HG03432 (cell line): ENCODE measurements around the gene ELMOD1.
"Not testable (repeated sequence)": the region's sequence is repeated elsewhere in the genome, so short reads cannot be mapped to it uniquely, and the experiment has no call there.

Experiments
- ATAC-seq: cut with Tn5 transposase; IDR thresholded peaks from one replicate; pipeline ENCODE4 v1.9.1; 2021; ENCODE audit warnings: mild to moderate bottlenecking, moderate library complexity; ENCODE audit not compliant: unreplicated experiment

The ELMOD1 gene

DNA sequence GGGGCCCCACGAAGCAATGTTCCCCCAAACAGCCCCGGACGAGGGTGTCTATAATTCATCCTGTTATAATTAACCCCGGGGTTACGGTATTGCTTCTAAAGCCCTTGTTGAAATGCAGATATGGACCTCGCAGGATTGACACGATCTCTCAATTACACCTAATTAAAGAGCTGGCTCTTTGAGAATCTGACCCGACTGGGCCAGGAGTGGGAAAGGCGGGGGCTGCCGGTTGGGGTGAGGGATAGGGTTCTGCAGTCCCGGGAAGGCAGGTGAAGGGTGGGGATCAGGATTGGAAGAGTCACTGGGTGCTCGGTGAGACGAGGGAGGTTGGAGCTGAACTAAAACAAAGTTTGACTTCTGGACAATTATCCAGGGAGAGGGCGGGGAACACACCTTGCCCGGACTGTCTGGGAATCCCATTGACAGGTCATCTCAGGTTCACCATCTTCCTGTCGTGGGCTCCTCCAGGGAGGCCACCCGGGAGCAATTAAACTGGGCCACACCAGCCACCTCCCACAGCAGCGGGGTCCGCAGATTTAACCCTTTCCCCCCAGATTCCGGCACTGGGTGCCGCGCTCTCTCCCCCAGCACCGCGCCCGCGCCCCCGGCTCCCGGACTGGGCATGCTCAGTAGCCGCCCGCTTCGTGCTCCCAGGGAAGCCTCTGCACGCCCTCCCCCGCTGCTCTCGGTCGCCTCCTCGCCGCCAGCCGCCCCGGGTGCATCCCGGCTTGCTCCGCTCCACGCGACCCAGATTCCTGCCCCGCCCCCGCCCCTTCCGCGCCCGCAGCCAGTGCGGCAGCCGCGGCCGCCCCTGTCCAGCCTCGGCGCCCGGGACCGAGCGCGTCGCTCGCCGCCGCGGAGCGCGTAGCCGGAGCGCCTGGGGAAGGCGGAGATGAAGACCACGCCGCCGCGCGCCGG, at the start of gene ELMOD1:
ELMOD1 (plus strand) TSS at position 688 of the 918 bp plus-strand sequence. CDS start 27,043 bp downstream, outside the sequence.
- ATAC-seq = peak; percentile 67

DNA sequence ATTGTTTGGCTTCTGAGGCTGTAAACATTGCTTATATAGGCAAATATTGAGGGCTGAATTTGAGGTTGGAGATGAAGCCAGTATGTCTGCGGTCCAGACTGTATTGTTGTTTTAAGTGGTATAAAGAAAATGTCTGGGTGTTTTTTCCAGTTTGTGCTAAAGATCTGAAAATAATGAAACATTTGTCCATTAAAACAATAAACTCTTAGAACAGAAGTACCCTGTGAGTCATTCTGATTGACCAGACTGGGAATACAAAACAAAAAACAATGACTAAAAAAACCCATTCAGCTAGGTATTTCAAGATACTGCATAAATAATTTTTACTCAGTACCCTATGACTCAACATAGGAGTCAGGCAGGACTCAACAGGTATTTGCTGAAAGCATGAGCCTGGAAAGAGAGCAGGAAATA, 45.8 kb upstream of the ELMOD1 start:
- ATAC-seq = peak; percentile 60

DNA sequence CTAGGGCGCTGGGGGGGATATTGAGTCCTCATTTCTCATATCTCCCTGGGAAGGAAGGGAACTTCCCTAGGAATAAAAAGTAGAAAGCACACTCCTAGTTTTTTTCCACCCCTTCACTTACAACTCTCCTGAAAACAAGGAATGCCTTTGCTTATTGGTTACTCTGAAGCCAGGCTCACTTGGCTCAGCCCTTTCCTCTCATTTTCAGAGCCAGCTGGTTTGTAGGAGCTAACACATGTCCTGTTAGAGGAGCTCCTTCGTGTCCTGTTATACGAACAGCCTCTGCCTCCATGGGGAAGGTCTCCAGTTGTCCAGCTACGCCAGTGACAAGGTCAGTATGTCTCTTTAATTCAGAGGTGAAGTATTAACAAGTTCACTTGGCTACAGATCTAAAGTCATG, 43.0 kb upstream of the ELMOD1 start:
- ATAC-seq = no peak

DNA sequence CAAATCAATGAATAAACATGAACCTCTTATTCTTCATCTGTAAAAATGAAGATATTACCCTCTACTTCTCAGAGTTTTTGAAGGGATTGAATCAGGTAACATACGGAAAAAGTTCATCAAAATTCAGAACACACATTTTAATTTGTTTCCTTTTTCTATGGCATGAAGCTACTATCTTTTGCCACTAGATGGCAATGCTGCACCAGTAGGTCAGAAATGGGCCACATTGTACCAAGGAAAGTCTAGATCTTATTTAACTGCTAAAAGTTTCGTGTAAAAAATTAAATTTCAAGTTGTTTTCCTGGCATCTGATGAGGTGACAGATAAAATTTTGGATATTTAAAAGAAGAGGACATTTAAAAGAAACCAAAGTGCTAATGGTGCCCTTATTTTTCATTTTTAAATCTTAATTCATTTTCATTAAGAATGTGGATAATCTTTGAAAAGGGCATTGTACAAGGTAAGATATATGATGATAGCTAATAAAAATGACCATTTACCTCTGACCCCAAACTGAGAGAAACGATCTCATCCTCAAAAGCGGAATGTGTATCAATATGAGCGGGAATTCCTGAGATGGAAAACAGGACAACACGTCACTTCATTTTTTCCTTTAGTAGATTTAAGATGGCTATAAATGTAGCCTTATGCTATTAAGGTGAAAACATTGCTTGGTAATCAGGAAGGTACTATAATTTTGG, 41.5 kb upstream of the ELMOD1 start:
- ATAC-seq = peak; percentile 58

DNA sequence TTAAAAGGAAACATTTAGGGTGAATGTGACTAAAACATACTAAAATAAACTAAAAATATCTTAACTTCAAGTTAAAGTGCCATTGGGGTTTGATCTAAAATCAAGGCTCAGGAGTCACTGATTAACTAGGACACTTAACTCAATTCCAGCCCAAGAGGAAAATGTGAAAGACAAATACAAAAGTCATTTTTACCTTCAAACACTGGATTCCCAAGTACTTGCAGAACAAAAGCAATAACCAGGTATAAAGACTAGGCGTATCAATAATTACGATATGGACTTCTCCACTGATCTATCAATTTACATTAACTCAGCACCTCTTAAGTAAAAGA, 41.0 kb upstream of the ELMOD1 start:
- no peak for ATAC-seq

DNA sequence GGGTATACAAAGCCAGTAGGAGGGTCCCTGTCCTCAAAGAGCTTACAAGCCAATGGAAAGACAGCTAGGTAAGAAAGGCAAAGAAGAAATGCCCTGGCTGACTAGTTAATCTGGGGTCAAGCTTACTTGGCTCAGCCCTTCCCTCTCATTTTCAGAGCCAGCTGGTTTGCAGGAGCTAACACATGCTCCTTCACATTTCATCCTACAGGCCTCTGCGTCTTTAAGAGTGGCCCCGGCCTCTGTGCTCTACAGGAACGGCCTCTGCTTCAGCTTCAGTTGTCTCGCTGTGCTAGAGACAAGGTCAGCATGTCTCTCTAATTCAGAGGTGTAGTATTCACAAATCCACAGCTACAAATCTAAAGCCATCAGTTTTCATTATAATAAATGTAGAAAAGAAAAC, 40.6 kb upstream of the ELMOD1 start:
- no peak for ATAC-seq

DNA sequence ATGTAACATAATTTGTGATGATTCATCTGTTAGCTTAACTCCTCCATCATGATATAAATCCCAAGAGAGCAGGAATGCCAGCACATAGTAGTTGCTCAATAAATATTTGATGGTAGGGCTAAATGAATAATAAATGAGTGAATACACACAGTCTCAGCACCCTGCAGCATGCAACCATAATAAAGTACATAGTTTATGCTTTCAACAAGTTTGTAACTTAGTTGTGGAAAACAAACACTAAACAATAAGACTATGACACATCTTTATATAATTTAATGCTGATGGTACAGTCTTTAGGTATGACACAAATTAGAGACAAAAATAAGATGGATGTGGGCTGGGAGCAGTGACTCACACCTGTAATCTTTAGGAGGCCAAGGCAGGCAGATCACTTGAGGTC, 29.3 kb upstream of the ELMOD1 start:
- ATAC-seq = no peak

DNA sequence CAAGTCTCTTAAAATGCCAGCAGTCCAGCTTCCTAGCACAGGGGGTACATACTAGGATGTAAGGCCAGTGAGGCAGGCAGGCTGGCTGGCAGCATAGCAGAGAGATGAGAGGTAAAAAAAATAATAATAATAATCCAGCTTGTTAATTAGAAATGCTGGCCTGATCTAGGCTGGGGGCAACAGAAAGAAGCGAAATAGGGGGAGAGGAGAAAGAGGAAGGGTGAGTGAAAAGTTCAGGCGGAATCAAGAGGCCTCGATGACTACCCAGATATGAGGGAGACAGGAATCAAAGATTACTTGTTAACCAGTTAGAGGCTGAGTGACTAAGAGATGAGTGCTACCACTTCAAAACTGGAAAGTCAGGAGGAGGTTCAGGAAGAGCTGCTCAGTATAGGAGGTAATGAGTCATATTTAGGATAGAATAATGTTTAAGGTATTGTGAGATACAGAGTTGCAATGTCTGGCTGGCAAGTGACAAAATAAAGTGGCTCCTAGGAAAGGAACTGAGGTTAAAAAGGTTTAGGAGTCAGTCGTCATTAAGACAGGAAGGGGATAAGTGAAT, 28.2 kb upstream of the ELMOD1 start:
- no peak for ATAC-seq

DNA sequence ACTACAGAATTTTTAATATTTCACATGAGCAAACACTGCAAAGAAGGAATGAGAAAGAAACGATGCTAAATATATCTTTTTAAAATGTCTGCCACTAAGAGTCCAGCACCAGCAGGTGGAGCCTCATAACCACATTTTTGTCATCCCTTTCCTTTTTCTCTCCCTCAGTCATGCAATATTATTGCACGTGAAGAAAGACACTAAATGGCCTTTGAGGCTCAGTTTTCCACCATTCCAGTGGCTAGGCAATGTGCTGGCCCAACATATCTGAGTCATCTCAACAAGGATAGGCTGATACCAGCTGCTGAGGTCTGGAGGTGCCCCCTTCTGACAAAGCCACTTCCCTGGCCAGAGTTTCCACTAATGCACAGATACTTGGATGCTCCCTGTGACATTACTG, 27.2 kb upstream of the ELMOD1 start:
- peak; percentile 31 for ATAC-seq

DNA sequence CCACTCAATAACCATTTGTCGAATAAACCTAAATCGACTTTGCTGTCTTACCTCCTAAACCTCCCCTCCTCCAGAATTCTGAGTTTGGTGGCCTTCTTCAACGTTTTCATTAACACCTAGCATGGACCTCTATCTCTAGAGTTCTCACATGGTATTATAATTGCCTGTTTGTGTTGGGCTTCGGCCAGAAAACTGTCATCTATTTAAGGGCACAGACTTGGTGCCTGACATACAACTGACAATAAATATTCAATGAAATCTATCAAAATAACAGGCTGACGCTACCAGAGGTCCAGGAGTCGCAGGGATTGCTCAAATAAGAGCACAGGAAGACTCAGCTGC, 26.1 kb upstream of the ELMOD1 start:
- ATAC-seq = peak; percentile 5

DNA sequence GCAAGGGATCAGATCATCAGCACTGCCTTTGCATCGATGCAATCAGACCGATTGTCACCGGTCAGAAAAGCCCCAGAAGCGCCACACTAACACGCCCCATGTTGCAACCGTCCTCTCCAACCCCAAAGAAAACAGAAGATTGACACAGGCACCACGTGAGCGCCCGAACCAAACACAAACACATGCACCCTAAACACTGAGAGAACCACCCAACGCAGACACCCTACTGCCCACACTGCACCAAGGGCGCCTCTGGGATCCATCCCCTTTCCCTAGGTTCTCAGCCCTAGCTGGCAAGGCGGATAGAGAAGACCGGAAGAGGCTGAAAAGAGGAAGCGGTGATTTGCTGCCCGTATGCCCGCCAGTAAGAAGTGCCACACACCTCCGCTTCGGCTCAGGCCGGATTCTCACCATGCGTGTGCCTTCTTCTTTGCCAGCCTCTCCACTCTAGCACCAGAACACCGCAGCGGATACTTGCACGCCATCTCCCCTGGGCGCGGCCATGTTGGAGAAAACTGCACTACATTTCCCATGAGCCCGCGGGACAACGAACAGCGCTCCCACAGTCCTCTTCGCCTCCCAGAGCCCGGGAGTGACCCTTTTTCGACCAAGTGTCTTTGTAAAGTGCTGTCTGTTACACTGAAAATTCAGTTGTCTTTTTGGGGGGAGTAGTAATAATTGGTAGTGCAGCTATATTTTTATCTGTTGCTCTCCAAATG, 25.6 kb upstream of the ELMOD1 start, which contains the start of gene ALKBH8:
ALKBH8 (minus strand) TSS at position 517 of the 719 bp plus-strand sequence. CDS start 4,842 bp downstream, outside the sequence.
- ATAC-seq = peak; percentile 86

DNA sequence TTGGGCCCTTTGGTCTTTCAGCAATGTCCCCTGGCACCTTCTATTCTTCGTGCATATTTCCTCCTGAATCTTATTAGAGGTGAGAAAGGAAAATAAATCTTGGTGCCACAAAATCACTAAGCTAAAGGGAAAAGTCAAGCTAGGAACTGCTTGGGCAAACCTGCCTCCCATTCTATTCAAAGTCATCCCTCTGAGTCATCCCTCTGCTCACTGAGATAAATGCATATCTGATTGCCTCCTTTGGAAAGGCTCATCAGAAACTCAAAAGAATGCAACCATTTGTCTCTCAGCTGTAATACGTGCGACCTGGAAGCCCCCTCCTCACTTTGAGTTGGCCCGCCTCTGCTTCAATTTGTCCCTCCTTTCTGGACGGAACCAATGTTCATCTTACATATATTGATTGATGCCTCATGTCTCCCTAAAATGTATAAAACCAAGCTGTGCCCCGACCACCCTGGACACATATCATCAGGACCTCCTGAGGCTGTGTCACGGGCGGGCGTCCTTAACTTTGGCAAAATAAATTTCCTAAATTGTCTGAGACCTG, 24.9 kb upstream of the ELMOD1 start:
- ATAC-seq = peak; percentile 3

DNA sequence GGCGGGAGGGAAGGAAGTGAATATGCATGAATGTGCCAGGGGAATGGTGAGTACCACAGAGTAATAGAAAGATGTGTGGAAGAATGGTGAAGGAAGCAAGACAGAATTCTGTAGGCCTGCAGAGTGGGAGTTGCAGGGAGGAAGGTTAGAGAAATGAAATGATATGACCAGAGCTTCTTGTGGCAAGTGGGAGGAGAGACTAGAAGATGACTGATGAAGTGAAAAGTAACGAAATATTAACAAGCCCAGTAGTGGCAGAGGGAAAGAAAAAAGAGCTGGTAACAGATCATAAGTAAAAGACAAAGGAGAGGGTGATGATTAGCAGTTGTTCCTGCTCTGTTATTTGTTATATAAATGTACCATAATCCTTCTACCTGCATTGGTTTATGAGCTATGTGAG, 24.4 kb upstream of the ELMOD1 start:
- no peak for ATAC-seq

DNA sequence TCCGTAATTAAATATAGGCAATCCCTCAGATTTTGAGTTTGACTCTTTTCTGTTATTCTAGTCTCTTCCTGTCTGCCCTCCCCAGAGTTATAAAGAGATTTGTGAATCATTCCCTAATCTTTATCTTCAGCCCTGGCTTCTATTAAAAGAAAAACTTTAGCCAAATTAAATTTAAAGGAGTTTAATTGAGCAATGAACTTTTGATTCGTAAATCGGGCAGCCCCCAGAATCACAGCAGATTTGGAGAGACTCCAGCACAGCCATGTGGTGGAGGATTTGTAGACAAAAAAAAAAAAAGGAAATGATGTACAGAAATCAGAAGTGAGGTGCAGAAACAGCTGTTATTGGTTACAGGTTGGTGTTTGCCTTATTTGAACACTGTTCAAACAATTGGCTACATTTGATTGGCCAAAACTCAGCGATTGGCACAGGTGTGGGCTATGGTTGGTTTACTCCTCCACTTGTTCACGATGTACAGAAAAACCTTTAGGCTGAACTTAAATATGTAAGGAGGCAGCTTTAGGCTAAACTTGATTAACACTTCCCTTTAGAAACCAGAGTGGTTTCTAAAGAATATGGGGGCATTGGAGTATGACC, 23.1 kb upstream of the ELMOD1 start:
- ATAC-seq = no peak

DNA sequence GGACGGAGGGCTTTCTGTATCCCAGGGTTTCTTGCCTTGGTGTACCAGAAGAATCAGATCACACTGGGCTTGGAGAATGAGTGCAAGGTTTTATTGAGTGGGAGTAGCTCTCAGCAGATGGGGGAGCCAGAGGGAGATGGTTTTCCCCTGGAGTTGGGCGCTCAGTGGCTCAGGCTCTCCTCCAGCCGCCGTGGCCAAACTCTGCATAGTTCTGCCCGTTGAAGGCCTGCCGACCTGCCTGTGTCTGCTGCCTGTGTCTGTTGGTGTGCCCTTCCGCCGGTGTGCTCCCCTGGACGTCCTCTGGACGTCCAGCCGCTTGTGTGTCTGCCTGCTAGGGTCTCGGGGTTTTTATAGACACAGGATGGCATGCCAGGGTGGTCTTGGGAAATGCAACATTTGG, 20.9 kb upstream of the ELMOD1 start:
- no peak for ATAC-seq

DNA sequence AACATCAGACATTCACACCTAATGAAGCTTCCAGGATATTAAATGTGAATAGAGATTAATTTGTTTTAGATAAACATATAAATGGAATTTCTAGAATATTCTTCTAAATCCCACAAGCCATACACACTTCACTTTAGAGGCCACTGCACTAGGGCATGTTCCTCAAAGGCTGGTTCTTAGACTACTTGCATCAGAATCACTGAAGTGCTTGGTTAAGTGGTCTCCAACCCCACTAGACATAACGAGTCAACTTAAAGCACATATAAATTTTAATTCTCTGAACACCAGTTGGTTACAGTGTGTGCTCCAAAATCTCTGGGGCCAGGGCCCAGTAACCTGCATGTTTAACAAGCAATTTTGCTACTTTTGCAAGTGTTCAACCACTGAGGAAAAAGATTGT, 17.5 kb upstream of the ELMOD1 start:
- ATAC-seq = no peak

DNA sequence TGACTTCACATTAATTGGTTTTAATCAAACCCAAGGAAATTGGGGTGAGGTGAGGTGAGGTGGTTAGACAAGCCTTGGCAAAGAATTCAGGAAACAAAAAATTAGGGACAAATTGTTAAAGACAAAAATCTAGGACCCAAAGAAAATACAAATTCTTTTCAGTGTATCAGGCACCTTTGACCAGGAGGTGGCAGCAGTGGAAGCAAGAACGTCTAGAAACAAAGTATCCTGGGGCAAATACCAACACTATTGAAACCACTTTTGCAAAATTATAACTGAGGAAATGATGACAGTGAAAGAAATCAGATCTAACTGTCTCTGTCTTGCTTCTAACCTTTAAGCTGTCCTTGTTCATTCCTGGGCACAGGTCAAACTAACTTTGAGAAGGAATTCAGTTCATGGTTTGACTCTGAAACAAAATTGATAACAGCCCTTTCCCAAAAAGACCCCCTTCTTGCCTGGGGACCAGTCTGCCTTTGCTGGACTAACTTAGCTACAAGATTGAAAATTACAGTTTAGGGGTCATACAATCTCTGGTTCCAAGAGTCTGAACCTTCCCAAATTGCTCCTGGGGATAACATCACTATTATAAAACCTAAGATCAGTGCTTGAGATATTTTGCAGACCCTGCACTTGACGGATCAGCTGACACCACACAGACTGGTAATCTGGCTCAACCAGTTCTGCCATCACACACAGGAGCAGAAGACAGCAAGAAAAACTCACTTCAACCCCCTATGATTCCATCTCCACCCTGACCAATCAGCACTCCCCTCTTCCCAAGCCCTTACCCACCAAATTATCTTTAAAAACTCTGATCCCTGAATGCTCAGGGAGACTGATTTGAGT, 14.2 kb upstream of the ELMOD1 start:
- peak; percentile 60 for ATAC-seq

DNA sequence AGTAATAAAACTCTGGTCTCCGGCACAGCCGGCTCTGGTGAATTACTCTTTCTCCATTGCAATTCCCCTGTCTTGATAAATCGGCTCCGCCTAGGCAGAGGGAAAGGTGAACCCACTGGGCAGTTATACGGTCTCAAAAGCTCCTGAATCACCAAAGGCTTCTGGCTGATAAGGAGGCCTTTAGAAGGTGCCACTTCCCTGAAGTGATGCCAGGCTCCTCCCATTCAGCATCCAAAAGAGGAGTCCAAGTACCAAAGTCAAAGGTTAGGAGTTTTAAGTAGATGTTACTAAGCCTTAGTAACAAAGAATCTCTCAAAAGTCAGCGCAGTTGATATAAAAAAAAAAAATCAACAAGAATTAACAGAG, 13.6 kb upstream of the ELMOD1 start:
- no peak for ATAC-seq

DNA sequence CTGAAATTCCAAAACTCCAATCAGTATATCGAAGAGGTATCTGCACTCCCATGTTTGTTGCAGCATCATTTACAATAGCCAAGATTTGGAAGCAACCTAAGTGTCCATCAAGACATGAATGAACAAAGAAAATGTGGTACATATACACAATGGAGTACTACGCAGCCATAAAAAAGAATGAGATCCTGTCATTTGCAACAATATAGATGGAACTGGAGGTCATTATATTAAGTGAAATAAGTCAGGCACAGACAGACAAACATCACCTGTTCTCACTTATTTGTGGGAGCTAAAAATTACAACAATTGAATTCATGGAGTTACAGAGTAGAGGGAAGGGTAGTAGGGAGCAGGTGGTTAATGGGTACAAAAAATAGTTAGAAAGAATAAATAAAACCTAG, 11.8 kb upstream of the ELMOD1 start:
- ATAC-seq = not testable (repeated sequence)

DNA sequence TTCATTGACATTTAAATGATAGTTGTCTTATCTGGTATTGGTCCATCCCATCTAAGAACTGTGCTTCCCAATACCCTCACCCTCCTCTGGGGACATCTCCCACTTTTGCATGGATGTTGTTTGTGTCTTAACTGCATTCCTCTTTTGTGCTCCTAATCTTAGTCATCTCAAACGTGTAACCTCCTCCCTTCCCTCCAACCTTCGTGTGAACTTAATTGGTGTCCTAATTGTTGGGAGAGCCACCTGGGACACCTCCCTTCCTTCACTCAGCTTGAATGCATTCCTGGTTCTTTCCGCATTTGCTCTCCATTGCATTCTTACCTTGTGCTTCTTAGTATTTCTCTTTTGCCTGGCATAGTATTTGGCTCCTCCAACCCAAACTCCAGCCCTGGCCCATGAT, 9.8 kb upstream of the ELMOD1 start:
- no peak for ATAC-seq
